NCI-H774 (cell line): ENCODE measurements around the gene AKR1D1.
"Not testable (repeated sequence)": the region's sequence is repeated elsewhere in the genome, so short reads cannot be mapped to it uniquely, and the experiment has no call there.

Experiments
- DNase-seq: peaks from one replicate; lab custom pipeline; 2025; lab: John Stamatoyannopoulos, UW

Gene AKR1D1

GRCh38 chr7:138074121-138074520 lies 2.1 kb upstream of the AKR1D1 start:
- no peak for DNase-seq

- DNase-seq, result no peak
Measured at GRCh38 chr7:138074540-138074939, 1.7 kb upstream of the AKR1D1 start.

GRCh38 chr7:138075350-138075749 lies 909 bp upstream of the AKR1D1 start:
- no peak for DNase-seq

GRCh38 chr7:138075786-138076185 lies 473 bp upstream of the AKR1D1 start:
- not testable (repeated sequence) for DNase-seq

- DNase-seq, result no peak
Measured at GRCh38 chr7:138077809-138078208, 1.6 kb downstream of the AKR1D1 start.

- no peak for DNase-seq
Measured at GRCh38 chr7:138079137-138079536, 2.9 kb downstream of the AKR1D1 start.

- no peak for DNase-seq
Measured at GRCh38 chr7:138081868-138082267, 5.6 kb downstream of the AKR1D1 start.

- no peak for DNase-seq
Measured at GRCh38 chr7:138083859-138084258, 7.6 kb downstream of the AKR1D1 start.

- DNase-seq, result no peak
Measured at GRCh38 chr7:138086563-138087270, 10.5 kb downstream of the AKR1D1 start.

GRCh38 chr7:138089080-138089901 lies 13.0 kb downstream of the AKR1D1 start:
- DNase-seq, result no peak

GRCh38 chr7:138091032-138091431 lies 14.8 kb downstream of the AKR1D1 start:
- DNase-seq, result no peak

- DNase-seq, result not testable (repeated sequence)
Measured at GRCh38 chr7:138091840-138092239, 15.6 kb downstream of the AKR1D1 start.

GRCh38 chr7:138092486-138093028 lies 16.3 kb downstream of the AKR1D1 start:
- no peak for DNase-seq

- no peak for DNase-seq
Measured at GRCh38 chr7:138095972-138096935, 20.0 kb downstream of the AKR1D1 start.

- no peak for DNase-seq
Measured at GRCh38 chr7:138097064-138097741, 20.9 kb downstream of the AKR1D1 start.

GRCh38 chr7:138099813-138100212 lies 23.6 kb downstream of the AKR1D1 start:
- DNase-seq, result no peak

GRCh38 chr7:138105221-138105620 lies 29.0 kb downstream of the AKR1D1 start:
- no peak for DNase-seq

- DNase-seq, result no peak
Measured at GRCh38 chr7:138115047-138115446, 38.8 kb downstream of the AKR1D1 start.

GRCh38 chr7:138116141-138116540 lies 39.9 kb downstream of the AKR1D1 start:
- DNase-seq, result no peak

GRCh38 chr7:138116892-138117291 lies 40.6 kb downstream of the AKR1D1 start:
- DNase-seq, result no peak

- no peak for DNase-seq
Measured at GRCh38 chr7:138120140-138120827, 44.0 kb downstream of the AKR1D1 start.
